Subcutaneous abdominal adipose tissue (tissue), 5 donors: Measurements from ENCODE around the gene VSIR.

Experiments used
- H3K27ac ChIP-seq: one replicate; pipeline ENCODE4 v1.7.0; 2013; ENCODE audit warnings: low read depth, mild to moderate bottlenecking, inconsistent platforms, low read length, moderate library complexity
- H3K27me3 ChIP-seq, 5 donors: one replicate each; pipeline ENCODE4 v1.7.0; 2013; ENCODE audit warnings: low read length in 5 of 5, inconsistent platforms in 1 of 5; ENCODE audit not compliant: control insufficient read depth in 5 of 5, insufficient read depth in 4 of 5
- H3K36me3 ChIP-seq, 5 donors: one replicate each; pipeline ENCODE4 v1.7.0; 2013; ENCODE audit warnings: low read length in 5 of 5; ENCODE audit not compliant: control insufficient read depth in 5 of 5, insufficient read depth in 5 of 5
- H3K4me1 ChIP-seq, 5 donors: one replicate each; pipeline ENCODE4 v1.7.0; 2013; ENCODE audit warnings: low read length in 5 of 5, mild to moderate bottlenecking in 3 of 5, moderate library complexity in 1 of 5; ENCODE audit not compliant: control insufficient read depth in 5 of 5, insufficient read depth in 5 of 5
- H3K4me3 ChIP-seq, 5 donors: one replicate each; pipeline ENCODE4 v1.7.0; 2013; ENCODE audit warnings: low read length in 5 of 5, low read depth in 1 of 5
- H3K9ac ChIP-seq, 5 donors: one replicate each; pipeline ENCODE4 v1.7.0; 2013; ENCODE audit warnings: low read length in 5 of 5, mild to moderate bottlenecking in 4 of 5, moderate library complexity in 3 of 5
- H3K9me3 ChIP-seq, 5 donors: one replicate each; pipeline ENCODE4 v1.7.0; 2013; ENCODE audit warnings: low read length in 5 of 5; ENCODE audit not compliant: control insufficient read depth in 5 of 5
- donor health status: healthy.
- donor health status: healthy.
- donor health status: healthy.
- donor health status: healthy.
- donor health status: healthy.

Gene VSIR

GRCh38 chr10:71765176-71765904, 8.0 kb downstream of the VSIR start:
- Histone ChIP-seq H3K4me3 (peak overlapping the region in 2 of 5 donors; percentile 14 to 27), H3K9me3 (no peaks in the 10 kb centered on the region), H3K4me1 (peaks cover 41 to 99% (median 96%) of the 10 kb centered on the region in 5 donors), H3K9ac (peak overlapping the region in 2 of 5 donors; percentile 4 to 40), H3K27ac (peak overlapping the region; percentile 96), H3K36me3 (peaks cover 0 to 46% (median 35%) of the 10 kb centered on the region in 5 donors), H3K27me3 (no peaks in the 10 kb centered on the region)

GRCh38 chr10:71763352-71764127, 9.8 kb downstream of the VSIR start:
- Histone ChIP-seq H3K4me1 (peaks cover 30 to 89% (median 80%) of the 10 kb centered on the region in 5 donors), H3K9me3 (no peaks in the 10 kb centered on the region), H3K4me3 (no peak overlapping the region), H3K27me3 (no peaks in the 10 kb centered on the region), H3K36me3 (peaks cover 0 to 46% (median 41%) of the 10 kb centered on the region in 5 donors), H3K27ac (peak overlapping the region; percentile 50), H3K9ac (peak overlapping the region in 1 of 5 donors; percentile 16)

- Histone ChIP-seq H3K4me1 (peaks cover 24 to 89% (median 82%) of the 10 kb centered on the region in 5 donors), H3K9me3 (no peaks in the 10 kb centered on the region), H3K9ac (peak overlapping the region in 1 of 5 donors; percentile 28), H3K4me3 (peak overlapping the region in 1 of 5 donors; percentile 45), H3K36me3 (peaks cover 0 to 58% (median 51%) of the 10 kb centered on the region in 5 donors), H3K27ac (no peak overlapping the region), H3K27me3 (no peaks in the 10 kb centered on the region)
These were observed 11.0 kb downstream of the VSIR start for GRCh38 chr10:71762324-71762723.

GRCh38 chr10:71761541-71762113, 11.7 kb downstream of the VSIR start:
- peaks cover 0 to 60% (median 51%) of the 10 kb centered on the region in 5 donors for H3K36me3 ChIP-seq

GRCh38 chr10:71761105-71761511, 12.2 kb downstream of the VSIR start:
- H3K4me3 ChIP-seq: no peak overlapping the region
- H3K27ac ChIP-seq: no peak overlapping the region
- H3K9me3 ChIP-seq: no peaks in the 10 kb centered on the region
- H3K9ac ChIP-seq: peak overlapping the region in 1 of 5 donors; percentile 25
- H3K27me3 ChIP-seq: no peaks in the 10 kb centered on the region
- peaks cover 0 to 58% (median 51%) of the 10 kb centered on the region in 5 donors for H3K36me3 ChIP-seq
- peaks cover 18 to 89% (median 81%) of the 10 kb centered on the region in 5 donors for H3K4me1 ChIP-seq

More at GRCh38 chr10:71761541-71762113, 11.7 kb downstream of the VSIR start:
- Histone ChIP-seq H3K9me3 (no peaks in the 10 kb centered on the region), H3K27ac (no peak overlapping the region), H3K27me3 (no peaks in the 10 kb centered on the region), H3K9ac (no peak overlapping the region), H3K4me1 (peaks cover 19 to 89% (median 82%) of the 10 kb centered on the region in 5 donors), H3K4me3 (no peak overlapping the region)

GRCh38 chr10:71757399-71757922, 15.9 kb downstream of the VSIR start:
- peaks cover 0 to 73% (median 67%) of the 10 kb centered on the region in 5 donors for H3K36me3 ChIP-seq
- peaks cover 13 to 88% (median 79%) of the 10 kb centered on the region in 5 donors for H3K4me1 ChIP-seq
- no peaks in the 10 kb centered on the region for H3K27me3 ChIP-seq
- H3K27ac ChIP-seq: peak overlapping the region; percentile 63
- H3K9me3 ChIP-seq: no peaks in the 10 kb centered on the region
- no peak overlapping the region for H3K4me3 ChIP-seq
- no peak overlapping the region for H3K9ac ChIP-seq

GRCh38 chr10:71756311-71757191, 16.8 kb downstream of the VSIR start:
- Histone ChIP-seq H3K9me3 (no peaks in the 10 kb centered on the region), H3K4me1 (peaks cover 11 to 88% (median 79%) of the 10 kb centered on the region in 5 donors), H3K27ac (no peak overlapping the region), H3K9ac (no peak overlapping the region), H3K27me3 (no peaks in the 10 kb centered on the region), H3K36me3 (peaks cover 0 to 73% (median 67%) of the 10 kb centered on the region in 5 donors), H3K4me3 (no peak overlapping the region)

- peaks cover 6 to 85% (median 78%) of the 10 kb centered on the region in 5 donors for H3K4me1 ChIP-seq
- no peak overlapping the region for H3K4me3 ChIP-seq
- peaks cover 0 to 72% (median 66%) of the 10 kb centered on the region in 5 donors for H3K36me3 ChIP-seq
- no peak overlapping the region for H3K9ac ChIP-seq
- no peak overlapping the region for H3K27ac ChIP-seq
- no peaks in the 10 kb centered on the region for H3K27me3 ChIP-seq
- H3K9me3 ChIP-seq: no peaks in the 10 kb centered on the region
These were observed 18.0 kb downstream of the VSIR start for GRCh38 chr10:71755179-71755879.
